ENCODE data around the gene CNTNAP3B. TPM values are rescaled to one million over a fixed set of nuclear protein-coding genes. Genes with fewer than 3 reads are reported as not detected.
"Not testable (repeated sequence)": the region's sequence is repeated elsewhere in the genome, so short reads cannot be mapped to it uniquely, and the experiment has no call there.

Gene CNTNAP3B
- total RNA-seq, 2 experiments from 2014 or later = not detected

DNA sequence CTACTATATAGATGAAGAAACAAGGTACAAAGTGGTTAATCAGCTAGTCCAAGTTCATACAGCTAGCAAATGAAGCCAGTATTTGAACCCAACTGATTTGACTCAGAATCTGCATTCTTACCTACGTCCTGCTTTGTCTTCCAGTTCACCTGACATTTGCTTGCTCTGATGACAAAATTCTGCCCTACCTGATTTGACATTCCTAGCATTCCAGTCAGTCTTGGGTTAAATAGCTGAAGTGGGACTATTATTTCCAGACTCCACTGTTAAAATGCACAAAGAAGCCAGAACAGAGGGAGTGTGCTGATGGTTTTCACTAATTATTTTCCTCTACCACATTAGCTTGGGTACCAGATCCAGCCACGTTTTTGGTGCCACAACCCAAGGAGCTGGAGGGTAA lies 78.5 kb downstream of the CNTNAP3B start:
- H3K4me3 Mint-ChIP-seq; POLR2A ChIA-PET; H3K36me3 Mint-ChIP-seq (ENCODE audit: low read depth); H3K9me3 Mint-ChIP-seq (ENCODE audit: insufficient read depth); H3K4me1 Mint-ChIP-seq (ENCODE audit: low read depth); DNase-seq; ATAC-seq; H3K27me3 Mint-ChIP-seq (ENCODE audit: low read depth); CTCF ChIA-PET; H3K27ac Mint-ChIP-seq: not testable (repeated sequence)

DNA sequence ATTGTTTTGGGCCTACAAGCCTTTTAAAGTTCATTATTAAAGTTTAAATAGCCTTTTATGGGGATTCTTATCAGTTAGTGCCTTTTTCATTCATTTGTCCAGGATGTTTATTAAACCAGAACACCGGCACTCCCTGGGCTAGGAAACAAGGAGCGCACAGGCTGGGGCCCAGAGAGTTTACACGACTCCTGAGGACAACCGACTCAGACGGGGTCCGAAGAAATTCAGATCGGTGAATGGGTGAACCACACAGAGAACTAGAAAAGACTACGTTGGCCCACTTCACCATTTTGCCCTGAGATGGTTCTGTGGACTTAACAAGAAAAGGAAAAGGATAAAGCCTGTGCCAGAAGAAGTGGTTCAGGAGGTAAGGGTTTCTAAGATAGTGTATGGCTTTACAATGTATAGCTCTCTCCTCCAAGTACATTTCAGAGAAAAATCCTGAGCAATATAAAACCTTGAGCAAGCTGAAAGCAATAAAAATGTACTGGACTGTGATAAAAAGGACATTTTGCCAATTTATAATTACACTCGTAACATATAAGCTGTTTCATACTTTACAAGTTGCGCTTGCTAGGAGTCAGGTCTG lies 84.7 kb downstream of the CNTNAP3B start:
- H3K9me3 Mint-ChIP-seq (ENCODE audit: insufficient read depth); CTCF ChIA-PET; H3K4me1 Mint-ChIP-seq (ENCODE audit: low read depth); ATAC-seq; POLR2A ChIA-PET; H3K27me3 Mint-ChIP-seq (ENCODE audit: low read depth); DNase-seq; H3K36me3 Mint-ChIP-seq (ENCODE audit: low read depth); H3K27ac Mint-ChIP-seq; H3K4me3 Mint-ChIP-seq: not testable (repeated sequence)

DNA sequence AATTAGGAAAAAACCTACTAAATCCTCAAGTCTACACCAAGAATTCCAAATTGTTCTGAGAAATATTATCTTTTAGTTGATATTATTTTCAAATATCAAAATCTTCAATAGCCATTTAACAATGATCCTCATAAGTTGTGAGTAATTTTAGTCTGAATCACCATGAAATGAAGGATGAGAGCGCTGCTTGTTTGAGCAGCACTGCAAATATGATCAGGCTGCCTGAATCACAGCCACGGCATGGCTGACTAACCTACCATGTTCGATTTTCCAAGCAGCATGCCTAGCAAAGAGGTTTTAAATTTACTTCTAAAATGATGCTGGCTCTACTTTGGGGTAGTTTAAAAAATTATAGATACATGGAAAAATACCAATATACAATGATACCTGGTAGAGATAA lies 95.7 kb downstream of the CNTNAP3B start:
- POLR2A ChIA-PET; H3K27ac Mint-ChIP-seq; H3K27me3 Mint-ChIP-seq (ENCODE audit: low read depth); H3K36me3 Mint-ChIP-seq (ENCODE audit: low read depth); ATAC-seq; DNase-seq; CTCF ChIA-PET; H3K4me1 Mint-ChIP-seq (ENCODE audit: low read depth); H3K9me3 Mint-ChIP-seq (ENCODE audit: insufficient read depth); H3K4me3 Mint-ChIP-seq: not testable (repeated sequence)

DNA sequence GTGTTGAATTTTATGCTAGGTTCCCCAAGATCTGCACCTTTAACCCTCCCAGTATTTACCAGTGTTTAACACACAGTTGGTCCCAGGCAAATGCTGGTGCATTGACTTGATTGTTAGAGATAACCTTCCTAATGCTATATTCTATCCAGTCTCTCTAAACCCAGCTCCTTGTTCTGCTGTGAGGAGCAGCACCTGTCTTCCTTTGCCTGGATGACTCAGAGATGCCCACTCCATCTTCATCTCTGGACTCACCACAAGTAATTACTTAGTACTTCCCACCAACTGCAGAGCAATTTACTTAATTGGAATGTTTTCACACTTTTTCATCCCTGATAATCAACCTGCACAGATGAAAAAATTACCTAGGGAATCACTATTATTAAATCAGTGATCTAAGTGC lies 108.6 kb downstream of the CNTNAP3B start:
- H3K9me3 Mint-ChIP-seq (ENCODE audit: insufficient read depth) = not testable (repeated sequence)

DNA sequence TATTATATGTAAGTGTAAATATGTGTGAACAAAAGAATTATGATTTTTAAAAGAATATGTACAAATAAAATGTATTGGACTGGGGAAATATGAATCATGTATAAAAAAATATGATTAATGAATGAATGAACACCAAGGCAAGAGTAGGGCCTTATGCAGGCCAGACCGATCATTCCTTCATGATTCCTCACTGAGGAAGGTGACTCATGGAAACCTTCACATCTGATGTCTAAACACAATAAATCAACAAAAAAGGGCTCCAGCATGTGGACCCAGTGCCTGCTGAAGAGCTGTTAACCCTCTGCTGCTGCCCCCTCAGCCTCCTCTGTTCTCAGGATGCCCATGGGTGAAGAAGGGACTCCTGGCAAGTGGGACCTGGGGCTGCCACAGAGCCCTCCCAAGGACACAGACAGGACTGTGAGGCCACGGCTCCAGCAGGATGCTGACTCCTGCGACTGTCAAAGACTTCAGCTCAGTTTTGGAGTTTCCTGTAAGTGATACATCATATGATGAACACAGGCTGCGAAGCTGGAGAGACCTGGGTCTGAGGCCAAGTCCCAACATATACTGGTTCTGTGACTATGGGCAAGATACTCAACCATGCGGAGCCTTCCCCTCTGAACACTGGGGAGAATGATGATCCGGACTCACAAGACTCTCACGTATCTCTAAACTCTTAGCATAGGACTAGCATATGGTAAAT lies 110.9 kb downstream of the CNTNAP3B start:
- POLR2A ChIA-PET; H3K4me3 Mint-ChIP-seq; CTCF ChIA-PET; ATAC-seq; H3K27ac Mint-ChIP-seq; H3K4me1 Mint-ChIP-seq (ENCODE audit: low read depth); H3K9me3 Mint-ChIP-seq (ENCODE audit: insufficient read depth); H3K36me3 Mint-ChIP-seq (ENCODE audit: low read depth); DNase-seq; H3K27me3 Mint-ChIP-seq (ENCODE audit: low read depth): not testable (repeated sequence)

More for the DNA sequence above, 108.6 kb downstream of the CNTNAP3B start:
- H3K4me1 Mint-ChIP-seq (ENCODE audit: low read depth); ATAC-seq; H3K27ac Mint-ChIP-seq; H3K36me3 Mint-ChIP-seq (ENCODE audit: low read depth); CTCF ChIA-PET; DNase-seq; POLR2A ChIA-PET; H3K27me3 Mint-ChIP-seq (ENCODE audit: low read depth); H3K4me3 Mint-ChIP-seq: not testable (repeated sequence)

DNA sequence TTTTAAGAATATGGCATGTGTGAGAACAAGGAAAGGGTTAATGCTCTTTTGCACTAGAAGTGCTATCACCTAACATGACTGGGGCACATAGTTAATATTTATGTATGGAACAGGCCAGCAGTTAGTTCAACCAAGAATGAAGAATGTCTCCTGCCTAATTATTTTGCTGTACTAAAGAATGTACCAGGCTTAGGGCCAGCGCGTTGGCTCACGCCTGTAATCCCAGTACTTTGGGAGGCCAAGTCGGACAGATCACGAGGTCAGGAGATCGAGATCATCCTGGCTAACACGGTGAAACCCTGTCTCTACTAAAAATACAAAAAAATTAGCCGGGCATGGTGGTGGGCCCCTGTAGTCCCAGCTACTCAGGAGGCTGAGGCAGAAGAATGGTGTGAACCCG lies 114.9 kb downstream of the CNTNAP3B start:
- POLR2A ChIA-PET; CTCF ChIA-PET; ATAC-seq; H3K27me3 Mint-ChIP-seq (ENCODE audit: low read depth); H3K27ac Mint-ChIP-seq; H3K4me1 Mint-ChIP-seq (ENCODE audit: low read depth); H3K4me3 Mint-ChIP-seq; H3K36me3 Mint-ChIP-seq (ENCODE audit: low read depth); DNase-seq; H3K9me3 Mint-ChIP-seq (ENCODE audit: insufficient read depth): not testable (repeated sequence)

DNA sequence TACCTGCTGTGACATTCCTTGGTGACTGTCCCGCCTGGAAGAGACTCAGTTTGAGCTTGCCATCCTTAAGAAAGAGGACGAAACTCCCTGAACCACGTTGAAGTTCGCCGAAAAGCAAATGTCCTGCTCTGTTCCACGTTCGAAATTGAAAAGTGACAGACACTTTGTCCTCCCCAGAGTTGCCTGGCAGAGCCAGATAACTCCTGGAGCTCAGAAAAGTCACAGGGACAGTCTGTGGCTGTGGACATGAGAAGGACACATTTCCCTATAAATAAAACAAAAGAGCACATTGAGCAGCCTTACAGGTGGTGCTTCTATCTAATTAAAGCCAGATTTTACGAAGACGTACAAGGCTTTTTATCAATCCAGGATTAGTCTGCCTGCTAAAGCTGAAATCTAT lies 137.6 kb downstream of the CNTNAP3B start:
- H3K27me3 Mint-ChIP-seq (ENCODE audit: low read depth); H3K4me3 Mint-ChIP-seq; H3K4me1 Mint-ChIP-seq (ENCODE audit: low read depth); ATAC-seq; CTCF ChIA-PET; POLR2A ChIA-PET; H3K36me3 Mint-ChIP-seq (ENCODE audit: low read depth); H3K9me3 Mint-ChIP-seq (ENCODE audit: insufficient read depth); H3K27ac Mint-ChIP-seq; DNase-seq: not testable (repeated sequence)

DNA sequence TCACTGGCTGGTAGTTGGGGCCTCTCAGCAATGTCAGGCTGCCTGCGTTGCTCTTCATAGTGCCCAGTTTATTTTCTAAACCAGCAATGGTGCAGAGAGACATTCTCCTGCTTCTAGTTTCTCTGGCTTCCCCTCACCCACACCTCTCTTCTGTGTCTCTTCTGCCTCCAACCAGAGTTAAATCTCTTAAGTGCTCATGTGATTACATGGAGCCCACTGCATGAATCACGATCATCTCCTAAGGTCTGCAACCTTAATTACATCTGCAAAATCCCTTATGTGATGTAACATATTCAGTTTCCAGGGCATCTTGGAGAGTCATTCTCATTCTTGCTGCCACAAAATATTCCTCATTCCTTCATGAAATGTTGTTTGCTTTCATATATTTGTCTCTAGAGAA lies 149.0 kb downstream of the CNTNAP3B start:
- ATAC-seq; H3K4me1 Mint-ChIP-seq (ENCODE audit: low read depth); H3K9me3 Mint-ChIP-seq (ENCODE audit: insufficient read depth); DNase-seq; H3K27ac Mint-ChIP-seq; H3K27me3 Mint-ChIP-seq (ENCODE audit: low read depth); CTCF ChIA-PET; POLR2A ChIA-PET; H3K36me3 Mint-ChIP-seq (ENCODE audit: low read depth); H3K4me3 Mint-ChIP-seq: not testable (repeated sequence)

DNA sequence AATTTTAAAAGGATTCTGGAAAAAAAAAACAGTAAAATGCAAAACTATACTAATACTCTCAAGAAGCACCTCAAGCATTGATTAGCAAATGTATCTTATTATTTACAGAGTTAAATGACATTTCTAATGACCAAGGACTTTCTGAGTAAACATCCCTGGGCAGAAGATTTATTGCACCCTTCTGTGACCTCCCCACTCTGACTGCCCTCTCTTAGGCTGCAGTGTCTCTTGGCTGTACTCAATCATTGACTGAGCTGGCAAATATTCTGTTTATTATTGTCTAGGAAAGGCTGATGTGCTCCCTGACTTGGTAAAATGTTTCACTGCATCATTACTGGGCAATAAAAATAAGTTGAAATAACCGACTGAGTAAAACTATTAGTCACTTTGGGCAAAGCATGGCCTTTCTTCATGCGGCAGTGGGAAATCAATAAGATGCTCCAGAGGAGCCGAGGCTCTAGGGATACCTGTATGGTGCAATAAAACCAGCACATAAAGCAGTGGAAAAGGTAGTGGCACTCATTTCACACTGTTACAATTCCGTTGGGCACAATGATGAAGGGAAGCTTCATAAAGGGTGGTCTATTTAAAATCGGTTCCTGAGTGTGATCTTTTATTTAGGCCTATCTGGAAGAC lies 151.1 kb downstream of the CNTNAP3B start:
- H3K27me3 Mint-ChIP-seq (ENCODE audit: low read depth); ATAC-seq; H3K4me3 Mint-ChIP-seq; CTCF ChIA-PET; H3K9me3 Mint-ChIP-seq (ENCODE audit: insufficient read depth); H3K36me3 Mint-ChIP-seq (ENCODE audit: low read depth); POLR2A ChIA-PET; DNase-seq; H3K27ac Mint-ChIP-seq; H3K4me1 Mint-ChIP-seq (ENCODE audit: low read depth): not testable (repeated sequence)

DNA sequence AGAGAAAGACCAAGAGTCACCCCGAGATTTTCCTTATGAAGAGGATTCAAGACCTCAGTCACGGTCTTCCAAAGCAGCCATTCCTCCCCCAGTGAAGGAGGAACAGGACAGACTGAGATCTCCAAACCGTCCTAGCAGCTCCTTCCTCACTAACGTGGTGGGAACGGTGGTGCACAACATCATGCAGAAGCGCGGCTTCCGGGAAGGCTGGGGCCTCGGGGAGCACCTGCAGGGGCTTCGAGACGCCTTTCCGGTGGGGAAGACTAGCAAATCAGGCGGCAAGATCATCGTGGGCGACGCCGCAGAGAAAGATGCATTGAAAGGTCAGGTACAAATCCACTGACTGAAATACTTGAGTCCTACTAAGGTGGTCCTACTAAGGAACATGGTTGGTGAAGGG lies 154.3 kb downstream of the CNTNAP3B start:
- ATAC-seq; H3K9me3 Mint-ChIP-seq (ENCODE audit: insufficient read depth); H3K36me3 Mint-ChIP-seq (ENCODE audit: low read depth); DNase-seq; CTCF ChIA-PET; POLR2A ChIA-PET; H3K27ac Mint-ChIP-seq; H3K4me1 Mint-ChIP-seq (ENCODE audit: low read depth); H3K4me3 Mint-ChIP-seq; H3K27me3 Mint-ChIP-seq (ENCODE audit: low read depth): not testable (repeated sequence)

DNA sequence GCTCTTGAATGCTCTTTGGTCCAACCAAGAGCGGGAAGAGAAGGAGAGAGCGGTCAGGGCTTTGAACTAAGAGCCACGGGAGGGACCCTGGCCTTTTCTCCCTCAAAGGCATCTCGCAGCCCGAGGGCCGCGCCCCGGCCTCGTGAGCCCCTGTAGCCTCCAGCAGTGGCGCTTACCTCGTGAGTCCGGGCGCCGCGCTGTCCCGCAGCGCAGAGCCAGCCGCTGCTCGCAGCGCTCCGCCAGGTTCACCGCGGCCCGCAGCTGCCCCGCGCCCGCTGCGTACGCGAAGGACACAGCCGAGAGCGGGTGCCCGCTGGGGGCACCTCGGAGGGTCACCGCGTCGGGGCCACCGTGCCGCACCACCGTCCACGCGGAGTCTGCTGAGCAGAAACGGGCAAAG lies 176.2 kb downstream of the CNTNAP3B start:
- CTCF ChIA-PET; POLR2A ChIA-PET; H3K27me3 Mint-ChIP-seq (ENCODE audit: low read depth); H3K27ac Mint-ChIP-seq; DNase-seq; H3K36me3 Mint-ChIP-seq (ENCODE audit: low read depth); ATAC-seq; H3K4me1 Mint-ChIP-seq (ENCODE audit: low read depth); H3K4me3 Mint-ChIP-seq; H3K9me3 Mint-ChIP-seq (ENCODE audit: insufficient read depth): not testable (repeated sequence)

DNA sequence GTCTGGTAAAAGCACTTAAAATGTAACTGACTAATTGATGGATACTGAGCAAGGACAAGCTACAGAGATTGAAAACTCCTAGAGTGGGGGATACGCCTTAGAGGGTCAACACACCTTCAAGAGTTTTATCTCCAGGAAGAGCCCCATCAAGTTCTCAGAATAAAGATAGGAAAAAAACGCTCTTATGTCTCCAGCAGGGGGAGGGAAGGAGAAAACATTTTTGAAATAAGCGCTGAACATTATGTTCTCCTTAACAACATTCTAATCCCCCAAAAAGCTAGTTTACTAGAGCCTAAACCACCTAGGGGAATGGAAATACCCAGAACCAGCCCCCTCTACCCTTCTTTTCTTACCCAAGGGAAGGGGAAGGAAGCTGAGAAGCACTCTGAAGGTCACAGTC lies 187.5 kb downstream of the CNTNAP3B start:
- CTCF ChIA-PET; H3K4me1 Mint-ChIP-seq (ENCODE audit: low read depth); H3K27me3 Mint-ChIP-seq (ENCODE audit: low read depth); H3K4me3 Mint-ChIP-seq; H3K9me3 Mint-ChIP-seq (ENCODE audit: insufficient read depth); POLR2A ChIA-PET; H3K27ac Mint-ChIP-seq; H3K36me3 Mint-ChIP-seq (ENCODE audit: low read depth); DNase-seq; ATAC-seq: not testable (repeated sequence)

DNA sequence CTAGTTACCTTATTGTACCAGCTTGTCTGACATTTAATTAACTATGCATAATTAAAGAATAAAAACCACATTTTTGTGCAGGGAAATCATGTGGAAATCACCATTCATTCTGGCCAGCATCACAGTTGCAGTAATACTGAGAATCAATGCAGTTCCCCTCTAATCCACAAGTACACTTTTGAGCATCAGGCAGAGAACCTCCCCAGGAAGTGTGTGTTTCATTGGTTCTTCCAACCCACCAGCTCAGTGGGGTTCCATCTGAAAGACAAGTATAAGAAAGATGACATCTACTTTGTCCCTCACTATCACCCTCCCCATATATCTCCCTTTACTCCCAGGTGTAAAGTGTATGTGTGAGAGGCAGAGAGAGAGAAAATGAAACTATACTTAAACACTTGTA lies 191.1 kb downstream of the CNTNAP3B start:
- CTCF ChIA-PET; H3K27me3 Mint-ChIP-seq (ENCODE audit: low read depth); POLR2A ChIA-PET; DNase-seq; H3K4me3 Mint-ChIP-seq; H3K36me3 Mint-ChIP-seq (ENCODE audit: low read depth); H3K27ac Mint-ChIP-seq; H3K4me1 Mint-ChIP-seq (ENCODE audit: low read depth); H3K9me3 Mint-ChIP-seq (ENCODE audit: insufficient read depth); ATAC-seq: not testable (repeated sequence)
